K562 (cell line): ENCODE results near the gene CTDSP2. TPM values are rescaled to one million over a fixed set of nuclear protein-coding genes. Genes with fewer than 3 reads are reported as not detected.

ENCODE experiments used
- C11orf30 ChIP-seq: fragments of 450-650 bp; IDR thresholded peaks from 2 replicates; pipeline ENCODE4 v1.6.1; 2016; ENCODE audit warnings: low read depth, mild to moderate bottlenecking
- CHD1 ChIP-seq: fragments of 200-600 bp; sonication (generic); IDR thresholded peaks from one replicate; pipeline ENCODE4 v1.6.1; 2012; ENCODE audit warnings: mild to moderate bottlenecking, moderate library complexity, low read length, inconsistent platforms
- CREM ChIP-seq: IDR thresholded peaks from 2 replicates; pipeline ENCODE4 v1.6.1; 2014; ENCODE audit warnings: antibody characterized with exemption, low read depth
- CTBP1 ChIP-seq: fragments of 450-650 bp; IDR thresholded peaks from 2 replicates; pipeline ENCODE4 v1.6.1; 2016; ENCODE audit warnings: borderline replicate concordance
- GATAD2A ChIP-seq: fragments of 450-650 bp; IDR thresholded peaks from 2 replicates; pipeline ENCODE4 v1.6.1; 2017
- HDAC8 ChIP-seq: fragments of 450-650 bp; IDR thresholded peaks from 2 replicates; pipeline ENCODE4 v1.6.1; 2016; ENCODE audit warnings: mild to moderate bottlenecking, missing genetic modification characterization, moderate library complexity, missing compliant biosample characterization
- ILK ChIP-seq: fragments of 450-650 bp; IDR thresholded peaks from 2 replicates; pipeline ENCODE4 v1.6.1; 2016; ENCODE audit warnings: missing genetic modification characterization, low read depth, mild to moderate bottlenecking, missing compliant biosample characterization, moderate library complexity, borderline replicate concordance
- KAT8 ChIP-seq: fragments of 450-650 bp; IDR thresholded peaks from 2 replicates; pipeline ENCODE4 v1.6.1; 2016; ENCODE audit warnings: low read depth, mild to moderate bottlenecking
- LEF1 ChIP-seq: fragments of 450-650 bp; IDR thresholded peaks from 2 replicates; pipeline ENCODE4 v1.6.1; 2016; ENCODE audit warnings: mild to moderate bottlenecking
- MEIS2 ChIP-seq: fragments of 450-650 bp; IDR thresholded peaks from 2 replicates; pipeline ENCODE4 v1.6.1; 2014; ENCODE audit warnings: mild to moderate bottlenecking; ENCODE audit not compliant: partially characterized antibody
- MYNN ChIP-seq, 2 experiments: sonication (generic); formaldehyde crosslinking in 1 of 2; IDR thresholded peaks; 2 replicates each; pipeline versions ENCODE4 v1.5.0 to v1.6.1; 2016 to 2020; ENCODE audit warnings: antibody characterized with exemption in 1 of 2, missing genetic modification reagents in 1 of 2
- NCOR1 ChIP-seq: fragments of 450-650 bp; IDR thresholded peaks from 2 replicates; pipeline ENCODE4 v1.6.1; 2016; ENCODE audit warnings: mild to moderate bottlenecking, moderate library complexity
- ZNF644 ChIP-seq: fragments of 200-800 bp; sonication (Bioruptor generic); IDR thresholded peaks from 2 replicates; pipeline ENCODE4 v1.6.1; 2016; ENCODE audit warnings: low read depth, missing genetic modification characterization, missing compliant biosample characterization
- polyA plus RNA-seq, 8 experiments: library from polyadenylated mRNA; depleted of rRNA in 4 of 8; stranded (reverse) in 5 of 8; unstranded in 3 of 8; fragments of >200 nt; fragmentation: Nextera tagmentation in 2 of 8; fragmentation: Illumina TruSeq in 1 of 8; extraction: Ambion mirVana in 2 of 8; extraction: Trizol in 1 of 8; gene quantifications; 2 replicates each; pipeline versions ENCODE4 v1.2.1 to v1.2.3, GENCODE V29; 2011 to 2014; ENCODE audit warnings: inconsistent platforms in 1 of 8, missing spikeins in 1 of 8
- total RNA-seq, 7 experiments: library from RNA; depleted of rRNA in 6 of 7; stranded (reverse); fragments of >200 nt in 6 of 7; fragmentation: Illumina TruSeq in 2 of 7; extraction: Trizol in 2 of 7; gene quantifications; 2 replicates each; pipeline versions ENCODE4 v1.2.1 to v1.2.3, GENCODE V29; 2011 to 2021; ENCODE audit warnings: low replicate concordance in 1 of 7
- TF ChIP-seq, protein P1 (sequence below), 2 experiments: fragments of 450-650 bp; IDR thresholded peaks; 2 replicates each; pipeline ENCODE4 v1.6.1; 2016
- TF ChIP-seq, protein P2 (sequence below): fragments of 450-650 bp; formaldehyde crosslinking; IDR thresholded peaks from 2 replicates; pipeline ENCODE4 v1.4.0; 2020; ENCODE audit warnings: mild to moderate bottlenecking
- TF ChIP-seq, protein P3 (sequence below), 2 experiments: fragments of 450-650 bp in 1 of 2; sonication (generic) in 1 of 2; formaldehyde crosslinking in 1 of 2; IDR thresholded peaks in 1 of 2; conservative IDR thresholded peaks in 1 of 2; 2 replicates each; pipeline versions ENCODE4 v1.6.1 to v1.8.1; 2016 to 2023; ENCODE audit warnings: mild to moderate bottlenecking in 2 of 2, moderate library complexity in 2 of 2, inconsistent platforms in 1 of 2, missing genetic modification reagents in 1 of 2
- TF ChIP-seq, protein P4 (sequence below): fragments of 250-450 bp; sonication (Bioruptor Pico); IDR thresholded peaks from 2 replicates; pipeline ENCODE4 v1.4.0; 2020; ENCODE audit warnings: mild to moderate bottlenecking
- TF ChIP-seq, protein P5 (sequence below): sonication (generic); formaldehyde crosslinking; IDR thresholded peaks from 2 replicates; pipeline ENCODE4 v1.8.1; 2023; ENCODE audit warnings: mild to moderate bottlenecking, missing genetic modification reagents
- TF ChIP-seq, protein P6 (sequence below): conservative IDR thresholded peaks from 2 replicates; pipeline ENCODE4 v1.6.1; 2011; ENCODE audit warnings: low read depth, mild to moderate bottlenecking, low read length; ENCODE audit not compliant: control insufficient read depth

CTDSP2 gene
- total and polyA plus RNA-seq, 9 of the 15 experiments (the other 6 are each of a cell fraction or from before 2014, with no cell fraction given): 20.4 to 108 (median 47.7) TPM

DNA sequence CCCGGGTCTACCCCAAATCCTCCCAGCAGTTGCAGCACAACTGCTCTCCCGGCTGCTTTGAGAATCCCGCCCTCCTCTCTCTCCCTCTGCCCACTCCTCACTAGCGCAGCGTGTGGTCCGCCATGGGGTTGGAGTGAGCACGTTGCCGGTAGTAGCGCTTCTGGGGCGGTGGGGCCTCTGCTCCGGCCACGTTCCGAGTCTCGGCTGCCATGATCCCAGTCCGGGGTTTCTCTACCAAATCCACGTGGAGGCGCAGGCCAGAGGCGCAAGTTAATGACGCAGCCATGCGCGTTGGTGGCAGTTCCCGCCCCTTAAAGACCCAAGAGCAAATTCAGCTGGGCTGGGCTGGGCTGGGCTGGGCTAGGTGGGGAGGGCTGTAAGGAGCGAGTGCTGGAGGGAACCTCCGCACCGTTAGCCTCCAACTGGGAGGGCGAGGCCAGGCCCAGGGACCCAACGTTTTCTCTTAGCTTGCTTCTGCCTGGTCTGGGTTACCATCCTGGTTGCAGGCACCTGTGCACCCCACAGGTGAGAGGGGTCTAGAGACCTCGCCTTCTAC, 74.6 kb downstream of the CTDSP2 start, which contains the start of gene METTL1 (continued):
- TF ChIP-seq, protein P1, sequence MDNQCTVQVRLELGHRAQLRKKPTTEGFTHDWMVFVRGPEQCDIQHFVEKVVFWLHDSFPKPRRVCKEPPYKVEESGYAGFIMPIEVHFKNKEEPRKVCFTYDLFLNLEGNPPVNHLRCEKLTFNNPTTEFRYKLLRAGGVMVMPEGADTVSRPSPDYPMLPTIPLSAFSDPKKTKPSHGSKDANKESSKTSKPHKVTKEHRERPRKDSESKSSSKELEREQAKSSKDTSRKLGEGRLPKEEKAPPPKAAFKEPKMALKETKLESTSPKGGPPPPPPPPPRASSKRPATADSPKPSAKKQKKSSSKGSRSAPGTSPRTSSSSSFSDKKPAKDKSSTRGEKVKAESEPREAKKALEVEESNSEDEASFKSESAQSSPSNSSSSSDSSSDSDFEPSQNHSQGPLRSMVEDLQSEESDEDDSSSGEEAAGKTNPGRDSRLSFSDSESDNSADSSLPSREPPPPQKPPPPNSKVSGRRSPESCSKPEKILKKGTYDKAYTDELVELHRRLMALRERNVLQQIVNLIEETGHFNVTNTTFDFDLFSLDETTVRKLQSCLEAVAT (IDR thresholded peaks at IDR 0.05): peak in 1 of 2 experiments; percentile 1; a peak in 1 of 4 replicates
- TF ChIP-seq MEIS2 (peak; percentile 3), GATAD2A (no peak), HDAC8 (tag) (0 out of 2 replicates have a peak, but pooled peaks have one; percentile 23), NCOR1 (peak; percentile 18; the same call in 1 of the 2 replicates), C11orf30 (peak; percentile 97), LEF1 (peak; percentile 62; the same call in 1 of the 2 replicates), CREM (peak; percentile 98), MYNN (IDR thresholded peaks at IDR 0.05) (no peak), MYNN (CRISPR knock-in tag; IDR thresholded peaks at IDR 0.05) (no peak), KAT8 (no peak), ZNF644 (no peak), CHD1 (peak; percentile 55), ILK (no peak), CTBP1 (peak; percentile 80)
- TF ChIP-seq, protein P2, sequence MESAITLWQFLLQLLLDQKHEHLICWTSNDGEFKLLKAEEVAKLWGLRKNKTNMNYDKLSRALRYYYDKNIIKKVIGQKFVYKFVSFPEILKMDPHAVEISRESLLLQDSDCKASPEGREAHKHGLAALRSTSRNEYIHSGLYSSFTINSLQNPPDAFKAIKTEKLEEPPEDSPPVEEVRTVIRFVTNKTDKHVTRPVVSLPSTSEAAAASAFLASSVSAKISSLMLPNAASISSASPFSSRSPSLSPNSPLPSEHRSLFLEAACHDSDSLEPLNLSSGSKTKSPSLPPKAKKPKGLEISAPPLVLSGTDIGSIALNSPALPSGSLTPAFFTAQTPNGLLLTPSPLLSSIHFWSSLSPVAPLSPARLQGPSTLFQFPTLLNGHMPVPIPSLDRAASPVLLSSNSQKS (CRISPR knock-in tag): 0 out of 2 replicates have a peak, but pooled peaks have one; percentile 21
- TF ChIP-seq, protein P3, sequence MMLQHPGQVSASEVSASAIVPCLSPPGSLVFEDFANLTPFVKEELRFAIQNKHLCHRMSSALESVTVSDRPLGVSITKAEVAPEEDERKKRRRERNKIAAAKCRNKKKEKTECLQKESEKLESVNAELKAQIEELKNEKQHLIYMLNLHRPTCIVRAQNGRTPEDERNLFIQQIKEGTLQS (IDR thresholded peaks at IDR 0.05): peak; percentile 99; the same call in 1 of the 2 replicates
- TF ChIP-seq, protein P3 (CRISPR knock-in tag; conservative IDR thresholded peaks at IDR 0.05): peak; percentile 97
- TF ChIP-seq, protein P4, sequence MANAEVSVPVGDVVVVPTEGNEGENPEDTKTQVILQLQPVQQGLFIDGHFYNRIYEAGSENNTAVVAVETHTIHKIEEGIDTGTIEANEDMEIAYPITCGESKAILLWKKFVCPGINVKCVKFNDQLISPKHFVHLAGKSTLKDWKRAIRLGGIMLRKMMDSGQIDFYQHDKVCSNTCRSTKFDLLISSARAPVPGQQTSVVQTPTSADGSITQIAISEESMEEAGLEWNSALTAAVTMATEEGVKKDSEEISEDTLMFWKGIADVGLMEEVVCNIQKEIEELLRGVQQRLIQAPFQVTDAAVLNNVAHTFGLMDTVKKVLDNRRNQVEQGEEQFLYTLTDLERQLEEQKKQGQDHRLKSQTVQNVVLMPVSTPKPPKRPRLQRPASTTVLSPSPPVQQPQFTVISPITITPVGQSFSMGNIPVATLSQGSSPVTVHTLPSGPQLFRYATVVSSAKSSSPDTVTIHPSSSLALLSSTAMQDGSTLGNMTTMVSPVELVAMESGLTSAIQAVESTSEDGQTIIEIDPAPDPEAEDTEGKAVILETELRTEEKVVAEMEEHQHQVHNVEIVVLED (CRISPR knock-in tag): 0 out of 2 replicates have a peak, but pooled peaks have one; percentile 20
- TF ChIP-seq, protein P5, sequence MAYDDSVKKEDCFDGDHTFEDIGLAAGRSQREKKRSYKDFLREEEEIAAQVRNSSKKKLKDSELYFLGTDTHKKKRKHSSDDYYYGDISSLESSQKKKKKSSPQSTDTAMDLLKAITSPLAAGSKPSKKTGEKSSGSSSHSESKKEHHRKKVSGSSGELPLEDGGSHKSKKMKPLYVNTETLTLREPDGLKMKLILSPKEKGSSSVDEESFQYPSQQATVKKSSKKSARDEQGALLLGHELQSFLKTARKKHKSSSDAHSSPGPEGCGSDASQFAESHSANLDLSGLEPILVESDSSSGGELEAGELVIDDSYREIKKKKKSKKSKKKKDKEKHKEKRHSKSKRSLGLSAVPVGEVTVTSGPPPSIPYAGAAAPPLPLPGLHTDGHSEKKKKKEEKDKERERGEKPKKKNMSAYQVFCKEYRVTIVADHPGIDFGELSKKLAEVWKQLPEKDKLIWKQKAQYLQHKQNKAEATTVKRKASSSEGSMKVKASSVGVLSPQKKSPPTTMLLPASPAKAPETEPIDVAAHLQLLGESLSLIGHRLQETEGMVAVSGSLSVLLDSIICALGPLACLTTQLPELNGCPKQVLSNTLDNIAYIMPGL (CRISPR knock-in tag): no peak
- TF ChIP-seq, protein P6, sequence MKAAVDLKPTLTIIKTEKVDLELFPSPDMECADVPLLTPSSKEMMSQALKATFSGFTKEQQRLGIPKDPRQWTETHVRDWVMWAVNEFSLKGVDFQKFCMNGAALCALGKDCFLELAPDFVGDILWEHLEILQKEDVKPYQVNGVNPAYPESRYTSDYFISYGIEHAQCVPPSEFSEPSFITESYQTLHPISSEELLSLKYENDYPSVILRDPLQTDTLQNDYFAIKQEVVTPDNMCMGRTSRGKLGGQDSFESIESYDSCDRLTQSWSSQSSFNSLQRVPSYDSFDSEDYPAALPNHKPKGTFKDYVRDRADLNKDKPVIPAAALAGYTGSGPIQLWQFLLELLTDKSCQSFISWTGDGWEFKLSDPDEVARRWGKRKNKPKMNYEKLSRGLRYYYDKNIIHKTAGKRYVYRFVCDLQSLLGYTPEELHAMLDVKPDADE: peak; percentile 60
